ENCODE measurements around the gene SLC1A2.

SLC1A2 gene

GRCh38 chr11:35302398-35302797, 117.0 kb downstream of the SLC1A2 start:
- no peak for DNase-seq (ENCODE audit: low spot score)

GRCh38 chr11:35298369-35298768, 121.0 kb downstream of the SLC1A2 start:
- DNase-seq (ENCODE audit: low spot score): no peak

GRCh38 chr11:35295751-35296150, 123.6 kb downstream of the SLC1A2 start:
- no peak for DNase-seq (ENCODE audit: low spot score)

- DNase-seq (ENCODE audit: low spot score): no peak
Measured at GRCh38 chr11:35293699-35294098, 125.7 kb downstream of the SLC1A2 start.

DNA sequence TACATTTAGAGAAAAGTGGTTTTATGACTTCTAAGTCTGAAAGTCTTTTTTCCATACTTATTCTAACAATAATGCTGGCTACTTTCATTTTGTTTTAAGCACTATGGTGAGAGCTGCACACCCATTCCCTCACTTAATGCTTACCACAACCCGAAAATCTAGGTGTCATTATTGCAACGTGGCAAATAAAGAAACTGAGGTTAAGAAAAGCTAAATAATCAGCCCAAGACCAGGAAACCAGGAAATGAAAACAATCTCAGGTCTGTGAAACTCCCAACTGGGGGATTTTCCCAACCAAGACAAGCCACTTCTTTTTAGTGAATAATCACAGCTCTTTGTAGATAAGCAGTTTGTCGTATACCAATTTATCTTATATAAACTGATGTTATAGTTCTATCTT, 126.3 kb downstream of the SLC1A2 start:
- DNase-seq (ENCODE audit: low spot score): peak; percentile 18

GRCh38 chr11:35292279-35292678, 127.1 kb downstream of the SLC1A2 start:
- DNase-seq (ENCODE audit: low spot score): no peak

DNA sequence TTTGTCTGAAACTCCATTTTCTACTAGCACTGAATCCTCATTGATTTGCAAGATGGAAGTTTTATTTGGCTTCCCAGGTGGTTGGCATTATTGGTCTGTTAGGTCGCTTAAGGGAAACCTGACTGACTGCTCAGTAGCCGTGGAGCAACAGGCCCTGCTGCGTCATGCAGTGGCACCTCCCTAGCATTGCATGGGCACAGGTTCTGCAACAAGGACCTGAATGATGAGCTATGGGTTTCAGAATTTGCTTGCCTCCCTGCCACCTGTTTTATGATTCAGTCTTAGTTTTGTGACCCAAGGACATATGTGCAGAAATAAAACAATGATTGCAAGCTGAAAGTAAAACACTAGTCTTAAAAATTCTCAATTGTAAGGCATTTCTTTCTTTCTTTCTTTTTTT, 128.5 kb downstream of the SLC1A2 start:
- DNase-seq (ENCODE audit: low spot score): no peak

DNA sequence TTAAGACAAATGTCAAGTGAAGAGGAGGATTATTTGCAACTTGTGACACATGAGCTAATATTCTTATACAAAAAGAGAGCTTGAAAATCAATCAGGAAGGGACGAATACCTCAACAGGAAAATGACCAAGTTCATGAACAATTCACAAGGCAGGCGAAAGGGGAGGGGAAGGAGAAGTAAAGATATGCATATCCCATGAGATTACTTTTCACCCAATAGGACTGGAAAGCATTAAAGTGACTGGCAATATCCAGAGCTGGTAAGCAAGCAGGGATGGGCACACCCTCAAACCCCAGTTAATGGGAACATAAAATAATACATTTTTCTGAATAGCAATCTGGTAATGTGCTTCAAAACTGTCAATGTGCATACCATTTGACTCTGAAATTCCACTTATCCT, 129.5 kb downstream of the SLC1A2 start:
- no peak for DNase-seq (ENCODE audit: low spot score)

- DNase-seq (ENCODE audit: low spot score): peak; percentile 15
Measured at GRCh38 chr11:35288817-35289541, 130.4 kb downstream of the SLC1A2 start.

GRCh38 chr11:35288309-35288708, 131.0 kb downstream of the SLC1A2 start:
- no peak for DNase-seq (ENCODE audit: low spot score)

DNA sequence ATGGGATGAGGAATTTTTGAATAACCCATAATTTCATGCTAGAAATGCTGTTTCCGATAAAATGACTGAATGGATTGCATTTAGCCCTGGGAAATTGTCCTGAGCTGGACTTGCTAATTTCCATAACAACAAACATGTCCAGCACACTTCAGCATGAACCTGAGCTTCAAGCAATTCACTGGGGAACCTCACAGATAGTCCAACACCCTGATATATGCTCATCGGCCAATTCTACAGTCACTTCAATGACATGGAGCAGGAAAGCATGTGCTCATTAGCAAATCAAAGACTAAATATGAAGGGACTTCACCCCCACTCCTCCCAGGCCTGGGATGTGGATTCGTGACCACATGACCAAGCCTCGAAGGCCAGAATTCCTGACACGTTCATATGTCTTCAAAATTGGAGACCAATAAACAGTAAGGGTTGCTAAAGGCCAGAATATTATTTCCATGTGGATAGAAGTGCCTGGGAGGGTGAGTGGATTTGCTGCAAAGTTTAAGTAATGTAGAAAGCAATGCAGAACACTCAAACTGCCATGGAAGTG, 131.9 kb downstream of the SLC1A2 start:
- no peak for DNase-seq (ENCODE audit: low spot score)

- no peak for DNase-seq (ENCODE audit: low spot score)
Measured at GRCh38 chr11:35286126-35286525, 133.2 kb downstream of the SLC1A2 start.

DNA sequence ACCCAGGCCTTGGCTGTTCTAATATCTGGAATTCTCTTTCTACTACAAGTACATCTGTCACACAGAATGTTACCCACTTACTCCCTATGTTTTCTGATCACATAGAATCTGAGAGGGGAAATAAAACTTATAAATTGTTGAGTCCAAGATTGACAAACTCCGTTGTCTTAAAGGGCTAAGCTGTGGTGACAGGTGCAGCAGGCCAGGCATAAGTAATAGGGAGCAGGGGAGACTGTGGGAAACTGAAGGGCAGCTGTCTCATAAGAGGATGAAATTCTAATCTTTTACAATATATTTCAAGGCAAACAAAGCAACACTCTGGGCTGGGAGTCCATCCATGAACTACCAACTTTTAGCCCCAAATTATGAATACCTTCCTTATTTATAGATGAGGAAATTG, 133.9 kb downstream of the SLC1A2 start:
- no peak for DNase-seq (ENCODE audit: low spot score)

- peak; percentile 21 for DNase-seq (ENCODE audit: low spot score)
Measured at GRCh38 chr11:35282221-35282882, 137.0 kb downstream of the SLC1A2 start.

GRCh38 chr11:35281169-35281688, 138.1 kb downstream of the SLC1A2 start:
- no peak for DNase-seq (ENCODE audit: low spot score)

DNA sequence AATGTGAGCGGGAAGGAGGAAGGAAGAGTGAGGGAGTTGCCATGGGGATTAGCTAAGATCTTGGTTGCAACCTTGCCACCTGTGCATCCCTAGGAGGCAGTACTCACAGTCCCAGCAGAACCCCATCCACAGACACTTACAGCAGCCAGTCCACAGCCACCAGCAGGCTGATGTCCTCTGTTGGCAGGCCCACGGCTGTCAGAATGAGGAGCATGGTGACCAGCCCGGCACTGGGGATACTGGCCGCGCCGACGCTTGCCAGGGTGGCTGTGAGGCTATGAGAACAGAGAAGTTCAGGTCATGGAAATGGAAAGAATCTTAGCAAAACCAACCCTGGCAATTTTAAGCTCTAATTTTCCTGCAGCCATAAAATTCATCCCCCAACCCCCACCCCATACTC, 138.6 kb downstream of the SLC1A2 start:
- no peak for DNase-seq (ENCODE audit: low spot score)

DNA sequence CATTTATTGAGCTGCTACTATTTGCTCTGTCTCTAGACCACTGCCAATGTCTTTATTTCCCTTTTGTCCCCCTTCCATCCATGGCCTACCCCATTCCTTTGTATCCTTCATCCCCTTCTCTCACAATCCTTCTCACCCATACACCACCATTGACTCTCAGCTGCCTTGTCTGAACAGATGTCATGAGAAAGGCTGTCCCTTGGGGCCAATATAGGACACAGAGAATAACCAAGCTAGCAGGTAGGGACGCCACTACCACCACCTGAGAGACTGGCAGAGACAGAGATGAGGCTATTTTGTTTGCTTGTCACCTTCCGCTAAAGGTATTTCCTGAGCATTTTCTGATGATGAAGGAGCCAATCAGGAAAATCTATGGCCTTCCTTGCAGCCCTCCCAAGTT, 141.5 kb downstream of the SLC1A2 start:
- DNase-seq (ENCODE audit: low spot score): no peak

DNA sequence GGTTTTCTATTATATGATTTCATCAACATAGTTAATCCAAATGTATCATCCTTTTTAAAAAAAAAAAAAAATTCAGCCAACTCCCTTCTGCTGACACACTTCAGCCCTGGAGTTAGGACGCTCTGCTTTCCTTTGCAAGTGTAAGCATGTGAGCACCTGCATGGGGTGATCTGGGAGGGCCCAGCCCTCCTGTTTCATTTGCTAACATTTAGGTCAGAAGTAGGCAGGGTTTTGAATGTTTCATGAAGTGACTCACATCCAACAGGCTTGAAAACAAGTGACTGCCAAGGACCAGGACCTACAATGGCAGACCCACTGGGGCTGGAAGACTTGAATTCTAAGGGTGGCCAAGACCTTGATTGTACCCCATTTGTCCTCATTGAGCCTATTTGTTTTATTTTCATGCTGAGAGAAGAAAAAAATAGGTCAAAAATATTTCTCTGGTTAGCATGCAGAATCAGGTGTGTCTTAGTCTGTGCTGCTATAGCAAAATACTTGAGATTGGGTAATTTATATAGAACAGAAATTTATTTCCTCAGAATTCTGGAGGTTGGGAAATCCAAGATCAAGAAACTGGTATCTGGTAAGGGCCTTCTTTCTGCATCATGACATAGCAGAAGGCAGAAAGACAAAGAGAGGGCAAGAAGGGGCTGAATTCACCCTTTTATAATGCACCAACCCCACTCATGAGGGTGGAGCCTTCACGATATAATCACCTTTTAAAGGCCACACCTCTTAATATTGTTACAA, 142.8 kb downstream of the SLC1A2 start:
- no peak for DNase-seq (ENCODE audit: low spot score)

DNA sequence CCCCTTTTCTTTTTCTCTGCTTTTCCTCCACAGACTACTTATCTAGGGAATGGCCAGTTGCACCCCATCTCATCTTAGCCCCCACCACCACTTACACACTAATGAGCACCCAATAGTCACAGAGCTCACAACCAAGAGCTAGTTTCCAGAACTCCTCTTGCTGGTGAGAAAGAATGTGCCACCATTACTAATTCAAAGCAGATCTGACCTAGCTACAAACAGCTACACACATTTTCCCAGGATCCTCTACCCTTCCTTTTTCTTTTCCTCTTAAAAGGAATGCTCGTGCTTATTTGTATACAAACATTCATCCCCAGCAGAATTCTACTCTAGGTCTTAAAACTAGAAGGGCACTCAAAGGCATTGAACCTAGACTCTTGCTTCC, 143.6 kb downstream of the SLC1A2 start:
- DNase-seq (ENCODE audit: low spot score): no peak

DNA sequence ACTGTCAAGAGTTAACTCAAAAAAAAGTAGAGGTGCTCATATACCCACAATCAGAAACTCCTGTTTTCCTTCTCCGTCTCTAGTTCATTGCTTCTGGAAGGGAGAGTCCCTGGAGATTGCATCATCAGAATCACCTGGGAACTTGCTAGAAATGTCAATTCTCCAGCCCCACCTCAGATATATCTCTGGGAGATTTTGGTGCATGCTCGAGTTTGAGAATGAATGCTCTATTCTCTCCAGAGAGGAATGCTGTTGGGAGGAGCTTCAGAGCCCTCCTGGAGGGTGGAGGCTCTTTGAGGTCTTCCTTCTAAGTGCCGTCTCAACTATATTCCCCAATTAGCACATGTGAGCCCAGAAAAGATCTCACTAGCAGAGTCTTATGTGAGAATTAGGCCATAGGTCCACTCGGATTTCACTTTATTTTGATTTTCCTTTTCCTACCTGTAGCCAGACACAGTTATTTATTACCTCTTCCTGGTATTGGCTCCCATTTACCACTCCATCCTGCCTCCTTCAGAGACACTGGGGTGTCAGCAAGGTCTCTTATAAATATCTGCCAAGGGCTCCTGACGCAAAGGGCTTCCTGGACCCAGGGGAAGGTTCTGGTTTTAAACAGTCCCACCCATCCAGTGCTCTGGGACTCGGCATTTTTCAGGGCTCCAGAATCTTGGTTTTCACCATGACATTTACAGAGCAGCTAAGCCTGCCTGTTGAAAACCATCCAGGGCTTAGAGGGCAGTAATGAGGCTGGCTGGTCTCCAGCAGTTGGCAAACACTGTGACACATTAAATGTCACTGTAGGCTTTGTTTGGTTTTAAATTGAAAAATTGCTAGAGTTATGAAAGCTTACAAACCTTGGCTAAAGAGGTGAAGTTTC, 144.2 kb downstream of the SLC1A2 start:
- no peak for DNase-seq (ENCODE audit: low spot score)

DNA sequence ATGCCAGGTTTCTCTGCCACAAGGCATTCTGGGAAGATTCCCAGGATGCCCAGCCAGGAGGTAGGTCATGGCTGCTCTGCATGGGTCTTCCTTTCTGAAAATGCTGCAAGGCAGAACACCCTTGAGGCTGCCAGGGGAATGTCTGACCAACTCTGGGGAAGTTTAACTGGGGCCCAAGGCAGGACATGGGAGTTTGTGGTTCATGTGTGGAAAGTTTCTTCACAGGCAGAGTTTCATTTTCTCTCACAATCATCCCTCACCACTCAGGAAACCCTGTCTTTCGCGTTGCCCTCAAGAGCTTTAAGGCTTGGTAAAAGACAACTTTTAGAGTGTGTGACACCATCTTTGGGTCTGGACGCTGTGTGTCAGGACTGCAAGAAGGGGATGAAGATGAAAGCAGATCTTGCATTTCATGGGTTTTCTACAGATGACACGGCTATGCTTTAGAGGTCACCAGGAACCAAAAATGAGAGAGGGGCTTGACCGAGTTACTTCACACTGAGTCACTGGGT, 146.9 kb downstream of the SLC1A2 start:
- DNase-seq (ENCODE audit: low spot score): peak; percentile 80

Data from activated CD4-positive, alpha-beta T cell treated with anti-CD3 and anti-CD28 coated beads, Interleukin-2, Interleukin-4, amounts not matched to agents 100 ng/mL and 50 ng/mL, durations not matched to agents 16 hours and 8 hours (primary cell).